ENCODE results near the gene DYRK2. TPM values are rescaled to one million over a fixed set of nuclear protein-coding genes. Genes with fewer than 3 reads are reported as not detected.

DYRK2 gene
- total RNA-seq, 1 experiment from 2014 or later, result 10.7 TPM

- DNase-seq (ENCODE audit: low spot score), result no peak
Measured at GRCh38 chr12:67702136-67702535, 53.6 kb downstream of the DYRK2 start.

DNA sequence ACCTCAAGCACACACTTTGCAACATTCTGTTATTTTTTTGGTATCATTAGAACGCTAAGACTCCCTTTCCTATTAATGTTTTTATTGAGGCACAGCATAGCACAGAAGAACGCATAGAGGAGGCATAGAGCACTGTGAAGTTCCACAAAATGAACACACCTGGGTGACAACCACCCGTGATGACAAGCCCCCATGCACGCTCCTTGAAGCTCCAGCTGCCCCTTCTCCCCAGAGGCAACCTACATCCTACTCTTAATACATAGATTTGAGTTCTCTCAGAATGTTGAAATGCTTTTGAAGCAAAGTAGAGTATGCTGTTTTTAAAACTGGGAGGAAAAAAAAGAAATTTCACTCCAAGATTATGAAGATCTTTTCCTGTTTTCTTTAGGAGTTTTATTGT, 55.5 kb downstream of the DYRK2 start:
- no peak for DNase-seq (ENCODE audit: low spot score)

DNA sequence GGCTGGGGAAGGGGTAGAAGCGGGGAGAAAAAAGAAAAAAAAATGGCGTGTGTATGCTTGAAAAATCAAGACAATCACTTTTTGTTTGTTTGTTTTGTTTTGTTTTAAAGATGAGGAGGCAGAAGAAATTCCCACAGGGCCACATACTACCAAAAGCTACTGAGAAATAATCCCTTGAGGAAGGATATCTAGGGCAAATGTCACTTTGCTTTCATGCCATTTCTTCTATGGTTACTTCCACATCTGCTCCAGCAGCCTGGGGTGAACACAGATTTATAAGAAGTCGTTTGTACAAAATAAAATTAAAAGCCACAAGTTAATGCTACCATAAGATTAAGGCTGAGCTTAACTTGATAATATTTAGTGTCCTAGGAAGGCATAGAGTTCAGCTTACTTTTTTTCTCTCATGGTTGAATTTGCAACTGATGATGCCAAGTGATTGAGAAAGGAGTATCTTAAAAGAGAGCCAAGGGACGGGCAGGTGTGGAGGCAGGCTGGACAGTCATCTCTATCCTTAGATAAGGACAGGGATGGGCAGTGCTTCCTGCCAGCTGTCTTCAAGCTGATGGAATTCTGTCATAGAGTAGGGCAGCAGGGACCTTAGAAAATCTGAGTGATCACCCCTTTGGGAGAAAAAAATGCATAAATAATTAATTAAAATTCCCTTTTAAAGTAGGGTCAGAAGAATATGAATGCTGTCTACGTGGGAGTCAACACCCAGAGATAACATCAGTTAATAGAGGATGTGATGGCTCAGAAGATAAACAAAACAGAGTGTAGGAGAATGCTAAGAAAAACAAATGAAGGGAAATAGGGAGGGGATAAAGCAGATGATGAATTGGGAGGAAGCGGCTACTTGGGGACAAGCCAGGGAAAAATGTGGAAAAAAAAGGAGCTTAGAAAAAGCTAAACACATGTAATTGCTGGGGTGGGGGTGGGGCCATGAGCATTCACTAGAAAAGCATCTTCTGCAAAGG, 57.1 kb downstream of the DYRK2 start:
- DNase-seq (ENCODE audit: low spot score), result peak; percentile 13

DNA sequence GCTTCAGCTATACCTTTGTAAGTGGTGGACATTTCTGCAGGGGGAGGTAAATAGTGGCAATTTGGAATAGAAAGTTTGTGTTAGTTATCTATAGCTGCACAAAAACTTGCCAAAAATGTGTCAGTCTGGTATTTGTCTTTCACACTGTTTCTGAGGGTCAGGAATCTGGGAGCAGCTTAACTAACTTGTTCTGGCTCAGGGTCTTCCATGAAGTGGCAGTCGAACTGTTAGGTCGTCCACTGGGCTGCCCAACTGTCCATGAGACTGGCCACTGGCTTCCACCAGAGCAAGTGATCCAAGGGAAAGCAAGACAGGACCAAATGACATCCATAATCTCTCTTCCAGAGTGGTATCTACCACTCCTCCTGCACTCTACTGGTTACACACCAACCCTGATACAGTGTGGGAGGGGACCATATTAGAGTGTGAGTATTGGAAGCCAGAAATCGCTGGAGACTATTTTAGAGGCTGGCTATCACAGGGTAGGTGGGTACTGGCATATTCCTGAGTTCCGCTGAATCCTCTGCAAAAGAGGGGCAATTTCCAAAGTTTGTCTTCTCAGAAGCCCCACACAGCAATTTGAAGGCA, 60.9 kb downstream of the DYRK2 start:
- DNase-seq (ENCODE audit: low spot score), result no peak

- DNase-seq (ENCODE audit: low spot score), result no peak
Measured at GRCh38 chr12:67710582-67710981, 62.0 kb downstream of the DYRK2 start.

DNA sequence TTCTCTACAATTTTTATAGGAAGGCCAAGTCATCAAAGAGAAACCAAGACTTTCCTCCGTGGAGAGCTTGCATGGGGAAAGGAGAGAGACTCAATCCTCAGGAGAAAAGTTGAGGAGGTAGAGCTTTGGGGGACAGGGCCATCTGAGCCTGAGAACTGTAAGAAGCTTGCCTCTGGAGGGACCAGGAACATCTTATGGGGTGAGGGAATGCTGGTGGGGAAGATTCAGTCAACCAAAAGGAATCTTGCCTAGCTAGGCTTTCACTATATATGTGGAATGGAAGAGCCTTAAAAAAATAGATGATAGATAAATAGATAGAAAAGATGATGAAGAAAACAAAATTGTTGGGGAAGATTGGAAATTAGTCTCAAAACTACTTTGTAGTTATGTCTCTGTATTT, 63.5 kb downstream of the DYRK2 start:
- no peak for DNase-seq (ENCODE audit: low spot score)

GRCh38 chr12:67714648-67715047, 66.1 kb downstream of the DYRK2 start:
- DNase-seq (ENCODE audit: low spot score), result peak; percentile 38

Measured in H4 (cell line).